Eye (tissue), 1 donor: ENCODE measurements around the gene OARD1.

Experiments
- DNase-seq: peaks from one replicate; pipeline ENCODE4 v3.0.0-alpha.2; 2015

The OARD1 gene

GRCh38 chr6:41074692-41075436 is 2.7 kb upstream of the OARD1 start:
- no peak for DNase-seq

GRCh38 chr6:41073968-41074691 is 2.0 kb upstream of the OARD1 start:
- no peak for DNase-seq

GRCh38 chr6:41073203-41073967 is 1.2 kb upstream of the OARD1 start:
- DNase-seq, result peak; percentile 93

- DNase-seq, result no peak
Observed at GRCh38 chr6:41072836-41073202, 663 bp upstream of the OARD1 start, which contains the start of gene NFYA. Gene NFYA, plus strand, starts transcription at chr6:41072974. Its CDS starts 6,116 bp downstream, at chr6:41079090.

- DNase-seq, result no peak
Observed at GRCh38 chr6:41071501-41071922, 644 bp downstream of the OARD1 start.

- DNase-seq, result peak; percentile 92
Observed at GRCh38 chr6:41066867-41067304, 5.3 kb downstream of the OARD1 start.

GRCh38 chr6:41065550-41066026 is 6.6 kb downstream of the OARD1 start:
- no peak for DNase-seq

- DNase-seq, result no peak
Observed at GRCh38 chr6:41064841-41065240, 7.3 kb downstream of the OARD1 start.

- DNase-seq, result no peak
Observed at GRCh38 chr6:41063884-41064285, 8.3 kb downstream of the OARD1 start.

GRCh38 chr6:41062056-41062455 is 10.1 kb downstream of the OARD1 start:
- DNase-seq, result no peak

GRCh38 chr6:41061196-41061726 is 10.9 kb downstream of the OARD1 start:
- no peak for DNase-seq

GRCh38 chr6:41059556-41059955 is 12.6 kb downstream of the OARD1 start:
- DNase-seq, result no peak

GRCh38 chr6:41058783-41059181 is 13.4 kb downstream of the OARD1 start:
- DNase-seq, result no peak

- DNase-seq, result no peak
Observed at GRCh38 chr6:41056768-41057490, 15.2 kb downstream of the OARD1 start.

- no peak for DNase-seq
Observed at GRCh38 chr6:41055149-41055548, 17.0 kb downstream of the OARD1 start.

- no peak for DNase-seq
Observed at GRCh38 chr6:41054511-41054910, 17.6 kb downstream of the OARD1 start.

- peak; percentile 42 for DNase-seq
Observed at GRCh38 chr6:41053041-41053440, 19.1 kb downstream of the OARD1 start, which contains the start of gene APOBEC2. Gene APOBEC2, plus strand, starts transcription at chr6:41053202. Its CDS starts 146 bp downstream, at chr6:41053348.

- no peak for DNase-seq
Observed at GRCh38 chr6:41051873-41052272, 20.3 kb downstream of the OARD1 start.

GRCh38 chr6:41050536-41050935 is 21.6 kb downstream of the OARD1 start:
- no peak for DNase-seq

- no peak for DNase-seq
Observed at GRCh38 chr6:41049955-41050354, 22.2 kb downstream of the OARD1 start.

GRCh38 chr6:41049521-41049920 is 22.6 kb downstream of the OARD1 start:
- DNase-seq, result no peak
